Fibroblast of lung (primary cell): ENCODE data around the gene NCK2.

Source experiments
- CTCF ChIP-seq, 2 donors: IDR thresholded peaks in 1 of 2; conservative IDR thresholded peaks in 1 of 2; 1 replicate in 1 of 2; 2 replicates in 1 of 2; pipeline ENCODE4 v1.5.1; 2011 to 2012; ENCODE audit warnings: low read length in 2 of 2, control low read depth in 1 of 2, inconsistent platforms in 1 of 2, low read depth in 1 of 2, mild to moderate bottlenecking in 1 of 2
- EZH2 ChIP-seq: IDR thresholded peaks from 2 replicates; pipeline ENCODE4 v1.5.1; 2012; ENCODE audit warnings: low read length, control low read depth, mild to moderate bottlenecking; ENCODE audit errors: missing control alignments

- TF ChIP-seq CTCF (conservative IDR thresholded peaks at IDR 0.05 in 1 of 2, IDR thresholded peaks at IDR 0.05 in 1 of 2; ENCODE audit: low read depth in 1 of 2, low read length in 2 of 2) (no peak), EZH2 (no peak)
Observed at GRCh38 chr2:105791229-105791628, 46.5 kb downstream of the NCK2 start.
